NT2/D1 (cell line): ENCODE results near the gene CANT1.

Experiments used
- SUZ12 ChIP-seq: IDR thresholded peaks from 2 replicates; pipeline ENCODE4 v1.6.1; 2011; ENCODE audit not compliant: insufficient read length, insufficient read depth; ENCODE audit errors: extremely low read depth
- YY1 ChIP-seq: IDR thresholded peaks from 2 replicates; pipeline ENCODE4 v1.6.1; 2011; ENCODE audit not compliant: insufficient read length, insufficient read depth
- ZNF274 ChIP-seq: IDR thresholded peaks from 2 replicates; pipeline ENCODE4 v1.6.1; 2011; ENCODE audit warnings: mild to moderate bottlenecking, low read depth, low read length

DNA sequence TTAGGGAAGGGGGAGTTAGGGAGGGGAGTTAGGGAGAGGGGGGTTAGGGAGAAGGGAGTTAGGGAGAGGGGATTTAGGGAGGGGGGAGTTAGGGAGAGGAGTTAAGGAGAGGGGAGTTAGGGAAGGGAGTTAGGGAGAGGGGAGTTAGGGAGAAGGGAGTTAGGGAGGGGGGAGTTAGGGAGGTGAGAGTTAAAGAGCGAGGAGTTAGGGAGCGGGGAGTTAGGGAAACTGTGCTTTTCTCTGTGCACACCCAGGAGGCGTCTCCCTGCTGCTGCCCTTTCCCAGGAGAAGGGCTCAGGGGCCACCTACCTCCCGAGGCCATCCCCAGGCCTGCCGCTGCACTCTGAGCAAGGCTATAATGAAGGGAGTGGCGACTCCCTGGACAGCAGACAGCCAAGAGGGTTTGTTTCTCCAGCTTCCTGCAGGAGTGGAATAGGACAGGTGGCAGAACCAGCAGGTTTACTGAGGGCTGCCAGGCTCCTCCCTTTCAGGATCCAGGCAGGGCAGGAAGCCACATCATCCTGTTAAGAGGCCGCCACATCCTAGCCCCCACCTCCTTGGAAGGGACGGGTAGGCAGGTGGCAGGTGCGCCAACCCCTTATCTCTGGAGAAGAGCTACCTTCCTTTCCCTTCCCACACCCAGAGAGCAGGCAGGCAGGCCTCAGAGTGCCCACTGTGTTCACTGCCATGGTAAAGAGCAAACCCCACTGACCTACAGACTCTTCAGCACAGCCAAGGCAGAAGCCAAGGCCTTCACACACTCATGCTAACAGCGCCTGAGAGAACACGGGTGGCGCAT is 4.3 kb downstream of the CANT1 start:
- no peak for TF ChIP-seq YY1
- TF ChIP-seq ZNF274, result no peak
- TF ChIP-seq SUZ12, result no peak
